Loucy (cell line): Measurements from ENCODE around the gene TPRA1.

Experiments used
- H2AFZ ChIP-seq: fragments of 200-600 bp; sonication (generic); 2 replicates; pipeline ENCODE4 v1.6.0; 2016; ENCODE audit warnings: antibody characterized with exemption, mild to moderate bottlenecking, low read length, moderate library complexity
- H3F3A ChIP-seq: fragments of 200-600 bp; 2 replicates; pipeline ENCODE4 v1.6.0; 2016; ENCODE audit warnings: antibody characterized with exemption, low read depth, mild to moderate bottlenecking
- H3K27me3 ChIP-seq: fragments of 200-600 bp; sonication (generic); 2 replicates; pipeline ENCODE4 v1.6.1; 2014; ENCODE audit warnings: low read length, mild to moderate bottlenecking; ENCODE audit not compliant: insufficient read depth, poor library complexity, severe bottlenecking
- H3K36me3 ChIP-seq: fragments of 200-600 bp; sonication (generic); 2 replicates; pipeline ENCODE4 v1.6.1; 2016; ENCODE audit warnings: low read length; ENCODE audit not compliant: insufficient read depth
- H3K4me1 ChIP-seq: fragments of 200-600 bp; sonication (generic); 2 replicates; pipeline ENCODE4 v1.5.1; 2014; ENCODE audit warnings: low read length, mild to moderate bottlenecking; ENCODE audit not compliant: insufficient read depth, poor library complexity, severe bottlenecking
- H3K4me2 ChIP-seq: fragments of 200-600 bp; sonication (generic); 2 replicates; pipeline ENCODE4 v1.6.0; 2014; ENCODE audit warnings: antibody characterized with exemption, low read length, low read depth, mild to moderate bottlenecking; ENCODE audit not compliant: poor library complexity, severe bottlenecking
- H3K4me3 ChIP-seq: fragments of 200-600 bp; sonication (generic); 2 replicates; pipeline ENCODE4 v1.5.1; 2014; ENCODE audit warnings: low read length, mild to moderate bottlenecking, mixed read lengths; ENCODE audit not compliant: poor library complexity, severe bottlenecking
- H3K79me2 ChIP-seq: fragments of 200-600 bp; sonication (generic); 2 replicates; pipeline ENCODE4 v1.6.1; 2014; ENCODE audit warnings: low read length; ENCODE audit not compliant: insufficient read depth
- H3K9ac ChIP-seq: fragments of 200-600 bp; sonication (generic); 2 replicates; pipeline ENCODE4 v1.6.0; 2014; ENCODE audit warnings: mild to moderate bottlenecking, low read depth, low read length, moderate library complexity; ENCODE audit not compliant: poor library complexity, severe bottlenecking
- H3K9me2 ChIP-seq: fragments of 200-600 bp; sonication (generic); replicated peaks from 2 replicates; pipeline ENCODE4 v1.6.1; 2016; ENCODE audit warnings: low read depth, low read length, mixed read lengths
- H3K9me3 ChIP-seq: fragments of 200-600 bp; sonication (generic); 2 replicates; pipeline ENCODE4 v1.6.1; 2014; ENCODE audit warnings: mild to moderate bottlenecking, antibody characterized with exemption, low read length, low read depth; ENCODE audit not compliant: insufficient read depth
- H4K20me1 ChIP-seq: fragments of 200-600 bp; sonication (generic); 2 replicates; pipeline ENCODE4 v1.6.0; 2014; ENCODE audit warnings: antibody characterized with exemption, low read length, mild to moderate bottlenecking; ENCODE audit not compliant: insufficient read depth, poor library complexity, severe bottlenecking
- EZH2phosphoT487 ChIP-seq: fragments of 200-600 bp; IDR thresholded peaks from 2 replicates; pipeline ENCODE4 v1.6.1; 2018; ENCODE audit warnings: antibody characterized with exemption, mild to moderate bottlenecking, moderate library complexity, borderline replicate concordance
- TF ChIP-seq, protein P1 (sequence below): fragments of 200-600 bp; sonication (generic); conservative IDR thresholded peaks from 2 replicates; pipeline ENCODE4 v1.5.1; 2014; ENCODE audit warnings: mild to moderate bottlenecking, antibody characterized with exemption, low read length

TPRA1 gene

DNA sequence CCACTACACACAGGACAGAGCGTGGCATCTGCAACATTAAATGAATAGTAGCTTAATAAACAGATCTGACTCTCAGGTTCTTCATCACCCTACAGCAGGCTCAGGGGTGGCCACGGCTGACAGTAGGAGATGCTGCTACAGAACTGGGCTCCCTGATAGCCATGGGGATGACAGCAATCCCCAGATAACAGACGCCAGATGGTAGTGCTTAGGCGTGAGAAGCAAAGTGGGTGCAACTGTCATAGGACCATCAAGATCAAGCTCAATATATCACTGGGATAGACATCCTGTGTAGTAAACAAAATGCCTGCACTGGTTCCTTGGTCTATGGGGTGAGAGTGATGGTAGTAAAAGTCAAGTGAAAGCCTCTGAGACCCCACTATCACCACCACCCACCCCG, 2.6 kb upstream of the TPRA1 start:
- Histone ChIP-seq H3K9me2 (no peaks in the 10 kb centered on the region), H3K36me3 (no peaks in the 10 kb centered on the region), H3K9ac (no peak overlapping the region), H3K79me2 (peaks cover 39% of the 10 kb centered on the region), H3K4me1 (peaks cover 29% of the 10 kb centered on the region), H4K20me1 (peaks cover 14% of the 10 kb centered on the region), H3F3A (0 out of 2 replicates have a peak, but pooled peaks cover 7% of the 10 kb centered on the region), H3K4me2 (no peak overlapping the region), H3K9me3 (no peaks in the 10 kb centered on the region), H3K27me3 (no peaks in the 10 kb centered on the region), H3K4me3 (no peak overlapping the region), H2AFZ (no peak overlapping the region)
- TF ChIP-seq EZH2phosphoT487 = no peak
- TF ChIP-seq, protein P1, sequence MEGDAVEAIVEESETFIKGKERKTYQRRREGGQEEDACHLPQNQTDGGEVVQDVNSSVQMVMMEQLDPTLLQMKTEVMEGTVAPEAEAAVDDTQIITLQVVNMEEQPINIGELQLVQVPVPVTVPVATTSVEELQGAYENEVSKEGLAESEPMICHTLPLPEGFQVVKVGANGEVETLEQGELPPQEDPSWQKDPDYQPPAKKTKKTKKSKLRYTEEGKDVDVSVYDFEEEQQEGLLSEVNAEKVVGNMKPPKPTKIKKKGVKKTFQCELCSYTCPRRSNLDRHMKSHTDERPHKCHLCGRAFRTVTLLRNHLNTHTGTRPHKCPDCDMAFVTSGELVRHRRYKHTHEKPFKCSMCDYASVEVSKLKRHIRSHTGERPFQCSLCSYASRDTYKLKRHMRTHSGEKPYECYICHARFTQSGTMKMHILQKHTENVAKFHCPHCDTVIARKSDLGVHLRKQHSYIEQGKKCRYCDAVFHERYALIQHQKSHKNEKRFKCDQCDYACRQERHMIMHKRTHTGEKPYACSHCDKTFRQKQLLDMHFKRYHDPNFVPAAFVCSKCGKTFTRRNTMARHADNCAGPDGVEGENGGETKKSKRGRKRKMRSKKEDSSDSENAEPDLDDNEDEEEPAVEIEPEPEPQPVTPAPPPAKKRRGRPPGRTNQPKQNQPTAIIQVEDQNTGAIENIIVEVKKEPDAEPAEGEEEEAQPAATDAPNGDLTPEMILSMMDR = no peak

DNA sequence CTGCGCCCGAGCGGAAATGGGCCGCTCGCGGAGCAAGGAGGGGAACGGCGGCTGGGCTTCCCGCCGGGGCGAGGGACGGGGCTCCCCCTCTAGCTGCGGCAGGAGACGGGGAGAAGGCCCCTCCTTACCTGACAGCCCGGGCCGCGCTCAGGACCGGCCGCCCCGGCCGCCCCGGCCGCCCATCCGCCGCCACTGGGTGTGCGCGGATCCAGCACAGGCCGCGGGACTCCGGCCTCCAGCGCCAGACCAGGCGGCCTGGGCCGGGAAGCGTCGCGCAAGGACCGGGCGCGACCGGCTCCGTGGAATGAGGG, 296 bp downstream of the TPRA1 start:
- H3K4me1 ChIP-seq = peaks cover 37% of the 10 kb centered on the region
- H4K20me1 ChIP-seq = peaks cover 41% of the 10 kb centered on the region
- 0 out of 2 replicates have a peak, but pooled peaks cover 7% of the 10 kb centered on the region for H3F3A ChIP-seq
- no peaks in the 10 kb centered on the region for H3K27me3 ChIP-seq
- H3K4me3 ChIP-seq = peak overlapping the region; percentile 82
- H2AFZ ChIP-seq = no peak overlapping the region
- TF ChIP-seq EZH2phosphoT487 = no peak
- TF ChIP-seq, protein P1 = no peak
- H3K9me2 ChIP-seq = no peaks in the 10 kb centered on the region
- peak overlapping the region; percentile 78 for H3K9ac ChIP-seq
- no peaks in the 10 kb centered on the region for H3K9me3 ChIP-seq
- peak overlapping the region; percentile 77 for H3K4me2 ChIP-seq
- H3K79me2 ChIP-seq = peaks cover 61% of the 10 kb centered on the region
- no peaks in the 10 kb centered on the region for H3K36me3 ChIP-seq

DNA sequence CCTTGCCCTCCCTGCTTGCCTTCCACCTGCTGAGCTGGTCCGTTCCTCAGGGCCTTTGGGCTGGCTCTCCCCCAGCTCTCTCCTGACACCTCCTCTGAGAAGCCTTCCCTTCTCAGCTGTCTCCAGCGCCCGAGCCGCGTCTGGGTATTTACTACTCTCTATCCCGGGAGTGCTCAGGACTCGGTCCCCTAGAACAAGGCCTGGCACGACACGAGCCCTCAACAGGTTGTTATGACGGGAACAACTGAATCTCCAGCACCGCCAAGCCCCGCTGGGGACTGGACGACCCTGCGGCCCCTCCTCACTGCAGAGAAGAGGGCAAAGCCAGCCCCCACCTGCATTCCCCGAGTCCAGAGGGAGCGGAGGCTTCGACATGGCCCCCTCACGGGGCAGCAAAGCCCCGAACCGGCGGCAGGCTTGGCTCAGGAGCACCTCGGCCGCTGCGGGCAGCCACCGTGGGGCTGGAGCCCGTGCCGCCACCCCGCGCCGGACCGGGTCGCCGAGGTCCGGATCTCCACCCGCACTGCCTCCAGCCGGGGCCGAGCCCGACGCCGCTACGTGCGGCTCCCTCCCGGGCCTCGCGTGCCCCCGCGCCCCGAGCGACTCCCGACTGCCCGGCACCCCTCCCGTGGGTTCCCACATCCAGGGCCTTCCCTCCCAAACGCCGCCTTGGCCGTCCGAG, 792 bp downstream of the TPRA1 start:
- Histone ChIP-seq H3K27me3 (no peaks in the 10 kb centered on the region), H3K9ac (peak overlapping the region; percentile 78), H3K36me3 (no peaks in the 10 kb centered on the region), H3K4me1 (peaks cover 37% of the 10 kb centered on the region), H4K20me1 (peaks cover 43% of the 10 kb centered on the region), H3K4me3 (peak overlapping the region; percentile 82), H3F3A (0 out of 2 replicates have a peak, but pooled peaks cover 7% of the 10 kb centered on the region), H3K79me2 (peaks cover 66% of the 10 kb centered on the region), H3K9me2 (no peaks in the 10 kb centered on the region), H2AFZ (no peak overlapping the region), H3K9me3 (no peaks in the 10 kb centered on the region), H3K4me2 (peak overlapping the region; percentile 77)
- TF ChIP-seq, protein P1 = no peak
- no peak for TF ChIP-seq EZH2phosphoT487
